Measurements from ENCODE around the gene PRKG1.

- peak; percentile 50 for TF ChIP-seq TCF12 (IDR thresholded peaks at IDR 0.05; ENCODE audit: low read depth)
- no peak for TF ChIP-seq RAD21 (IDR thresholded peaks at IDR 0.05; ENCODE audit: low read depth)
These were observed 625.4 kb downstream of the PRKG1 start, which contains the start of gene CSTF2T for GRCh38 chr10:51699475-51700227.

Measured in Ishikawa (cell line).